KBM-7 (cell line): Measurements from ENCODE around the gene PMIS2.
A peak's percentile ranks its signal among the peaks of the same experiment; 100 is the strongest.
"Not testable (repeated sequence)": the region's sequence is repeated elsewhere in the genome, so short reads cannot be mapped to it uniquely, and the experiment has no call there.

ENCODE experiments used
- DNase-seq: peaks from one replicate; pipeline ENCODE4 v3.0.0-alpha.2; 2015
- in situ Hi-C: fragments of 300-500 bp; cut with MboI; formaldehyde crosslinking; loops from 2 replicates; pipeline ENCODE4 v1.14.3; 2020; ENCODE audit warnings: low sequenced_read_pairs, low pct_unique_long_range_greater_than_20kb, mixed read lengths

PMIS2 gene

GRCh38 chr19:35577918-35578317, 8.1 kb upstream of the PMIS2 start:
- in situ Hi-C loops: no loop called here
- DNase-seq: no peak

- in situ Hi-C loops: no loop called here
- DNase-seq: no peak
Measured at GRCh38 chr19:35578707-35579106, 7.3 kb upstream of the PMIS2 start.

- in situ Hi-C loops: no loop called here
Measured at GRCh38 chr19:35582760-35583159, 3.2 kb upstream of the PMIS2 start.

GRCh38 chr19:35587321-35587720, 1.3 kb downstream of the PMIS2 start:
- DNase-seq: no peak
- in situ Hi-C loops: no loop called here

More at GRCh38 chr19:35582760-35583159, 3.2 kb upstream of the PMIS2 start:
- no peak for DNase-seq

- DNase-seq: no peak
Measured at GRCh38 chr19:35590875-35591274, 4.9 kb downstream of the PMIS2 start.

GRCh38 chr19:35592226-35592625, 6.3 kb downstream of the PMIS2 start:
- in situ Hi-C loops: no loop called here
- peak; percentile 40 for DNase-seq

More at GRCh38 chr19:35590875-35591274, 4.9 kb downstream of the PMIS2 start:
- in situ Hi-C loops: no loop called here

GRCh38 chr19:35595026-35595425, 9.1 kb downstream of the PMIS2 start:
- DNase-seq, in situ Hi-C loops: not testable (repeated sequence)

GRCh38 chr19:35595928-35596327, 10.0 kb downstream of the PMIS2 start:
- DNase-seq: no peak
- in situ Hi-C loops: no loop called here

- in situ Hi-C loops: no loop called here
- no peak for DNase-seq
Measured at GRCh38 chr19:35596366-35596999, 10.5 kb downstream of the PMIS2 start.

- DNase-seq: no peak
- in situ Hi-C loops: no loop called here
Measured at GRCh38 chr19:35601971-35602370, 16.0 kb downstream of the PMIS2 start.

GRCh38 chr19:35604436-35604835, 18.5 kb downstream of the PMIS2 start:
- in situ Hi-C loops, DNase-seq: not testable (repeated sequence)

- DNase-seq, in situ Hi-C loops: not testable (repeated sequence)
Measured at GRCh38 chr19:35607170-35607569, 21.2 kb downstream of the PMIS2 start.

- DNase-seq: no peak
Measured at GRCh38 chr19:35607661-35608060, 21.7 kb downstream of the PMIS2 start.

GRCh38 chr19:35608251-35608650, 22.3 kb downstream of the PMIS2 start:
- in situ Hi-C loops: no loop called here
- no peak for DNase-seq

More at GRCh38 chr19:35607661-35608060, 21.7 kb downstream of the PMIS2 start:
- in situ Hi-C loops: no loop called here

- in situ Hi-C loops: no loop called here
- peak; percentile 42 for DNase-seq
Measured at GRCh38 chr19:35609851-35610353, 23.9 kb downstream of the PMIS2 start.

- no peak for DNase-seq
- in situ Hi-C loops: no loop called here
Measured at GRCh38 chr19:35612224-35612558, 26.2 kb downstream of the PMIS2 start.

GRCh38 chr19:35612559-35613321, 26.8 kb downstream of the PMIS2 start, which contains the start of gene HAUS5:
HAUS5 (plus strand) TSS chr19:35612735; CDS start chr19:35612795, 60 bp downstream.
- in situ Hi-C loops: no loop called here

GRCh38 chr19:35613574-35613973, 27.6 kb downstream of the PMIS2 start:
- in situ Hi-C loops: no loop called here
- no peak for DNase-seq

More at GRCh38 chr19:35612559-35613321, 26.8 kb downstream of the PMIS2 start, which contains the start of gene HAUS5:
- peak; percentile 98 for DNase-seq

- no peak for DNase-seq
- in situ Hi-C loops: no loop called here
Measured at GRCh38 chr19:35615036-35615435, 29.1 kb downstream of the PMIS2 start.

- in situ Hi-C loops: no loop called here
- DNase-seq: no peak
Measured at GRCh38 chr19:35618857-35619256, 32.9 kb downstream of the PMIS2 start.
